ENCODE results near the gene ZFHX2. TPM values are rescaled to one million over a fixed set of nuclear protein-coding genes. Genes with fewer than 3 reads are reported as not detected.
"Not testable (repeated sequence)": the region's sequence is repeated elsewhere in the genome, so short reads cannot be mapped to it uniquely, and the experiment has no call there.

ZFHX2 gene
- 1 to 10 TPM in 1 of 5 donors, under 1 TPM in 4; 0.15 to 1.3 (median 0.44) TPM for total RNA-seq
- 0.07 TPM for total RNA-seq (2013)
- 0.06 to 2.5 (median 0.50) reads per million in 29 experiments for total RNA-seq

GRCh38 chr14:23551266-23552028 lies at the start of gene ZFHX2:
ZFHX2 (minus strand) TSS chr14:23551765; CDS start chr14:23535325, 16,440 bp downstream.
- H3K36me3 Mint-ChIP-seq, result no peaks in the 10 kb centered on the region
- Histone ChIP-seq H3K4me3 (ENCODE audit: control insufficient read depth in 1 of 2, extremely low read depth in 1 of 2, low read length in 1 of 2) (peak within 1 kb of the TSS; percentile 66 to 89), H3K9me3 (no peaks in the 10 kb centered on the region), H3K4me1 (ENCODE audit: control insufficient read depth in 1 of 2, extremely low read depth in 1 of 2, insufficient read depth in 2 of 2, low read length in 2 of 2) (peaks cover 0 to 28% of the 10 kb centered on the region in 2 experiments), H3K36me3 (ENCODE audit: control insufficient read depth in 2 of 2, extremely low read depth in 1 of 2, insufficient read depth in 1 of 2, low read length in 1 of 2) (no peaks in the 10 kb centered on the region), H3K27me3 (replicated peaks in 1 of 2; ENCODE audit: control insufficient read depth in 2 of 2, extremely low read depth in 1 of 2, insufficient read depth in 2 of 2, low read length in 1 of 2) (peaks cover 0 to 18% of the 10 kb centered on the region in 2 experiments), H3K27ac (ENCODE audit: low read length) (no peak within 1 kb of the TSS)
- 0% methylated on average over 19 of the region's 49 CpGs for whole genome bisulfite sequencing (ENCODE audit: insufficient coverage)
- POLR2A ChIA-PET, result interaction anchor here (0.6 to 0.7 kb wide), 5 partner anchors 10 to 1338 kb away, joined by 3 to 7 read pairs (median 4); partner anchors contain the start of gene NGDN (in 1 of the 2)
- H3K4me3 Mint-ChIP-seq, result peak within 1 kb of the TSS in 1 of 3 donors; percentile 77
- CTCF ChIA-PET, result interaction anchor here (0.7 to 1.2 kb wide), 5 partner anchors 9 to 751 kb away, joined by 3 to 6 read pairs (median 4); partner anchors contain the start of gene DHRS2 (in 1 of the 2)
- H3K9me3 Mint-ChIP-seq, result no peaks in the 10 kb centered on the region
- DNase-seq (peak; percentile 8 to 79 (median 52)), ATAC-seq (replicated peaks in 1 of 4) (peak; percentile 58 to 70 (median 62))
- peak within 1 kb of the TSS; percentile 25 to 68 for H3K27ac Mint-ChIP-seq
- peaks cover 16 to 20% (median 18%) of the 10 kb centered on the region in 3 donors for H3K4me1 Mint-ChIP-seq
- H3K27me3 Mint-ChIP-seq, result no peaks in the 10 kb centered on the region

- ATAC-seq (replicated peaks in 1 of 4) (no peak), DNase-seq (no peak)
- Histone ChIP-seq H3K27ac (ENCODE audit: low read length) (no peak overlapping the region), H3K4me3 (ENCODE audit: control insufficient read depth in 1 of 2, extremely low read depth in 1 of 2, low read length in 1 of 2) (no peak overlapping the region), H3K27me3 (replicated peaks in 1 of 2; ENCODE audit: control insufficient read depth in 2 of 2, extremely low read depth in 1 of 2, insufficient read depth in 2 of 2, low read length in 1 of 2) (peaks cover 0 to 10% of the 10 kb centered on the region in 2 experiments), H3K36me3 (ENCODE audit: control insufficient read depth in 2 of 2, extremely low read depth in 1 of 2, insufficient read depth in 1 of 2, low read length in 1 of 2) (no peaks in the 10 kb centered on the region), H3K4me1 (ENCODE audit: control insufficient read depth in 1 of 2, extremely low read depth in 1 of 2, insufficient read depth in 2 of 2, low read length in 2 of 2) (no peaks in the 10 kb centered on the region), H3K9me3 (no peaks in the 10 kb centered on the region)
- Mint-ChIP-seq H3K27me3 (no peaks in the 10 kb centered on the region), H3K4me1 (no peaks in the 10 kb centered on the region), H3K4me3 (no peak overlapping the region), H3K9me3 (peaks cover 0 to 4% (median 0%) of the 10 kb centered on the region in 3 donors), H3K36me3 (no peaks in the 10 kb centered on the region), H3K27ac (no peak overlapping the region)
- ChIA-PET POLR2A (no interaction called here), CTCF (interaction anchor here in 1 of 2 donors (1.1 kb wide), 1 partner anchor 10 kb away, joined by 6 read pairs; no protein-coding TSS in a partner anchor)
- WGBS (ENCODE audit: insufficient coverage), result no CpG with 5 or more reads among the region's 1 CpG
Observed at GRCh38 chr14:23600806-23601205, 49.2 kb upstream of the ZFHX2 start.

- Histone ChIP-seq H3K27ac (ENCODE audit: low read length) (no peak overlapping the region), H3K9me3 (no peaks in the 10 kb centered on the region), H3K4me1 (ENCODE audit: control insufficient read depth in 1 of 2, extremely low read depth in 1 of 2, insufficient read depth in 2 of 2, low read length in 2 of 2) (no peaks in the 10 kb centered on the region), H3K27me3 (replicated peaks in 1 of 2; ENCODE audit: control insufficient read depth in 2 of 2, extremely low read depth in 1 of 2, insufficient read depth in 2 of 2, low read length in 1 of 2) (peaks cover 0 to 10% of the 10 kb centered on the region in 2 experiments), H3K36me3 (ENCODE audit: control insufficient read depth in 2 of 2, extremely low read depth in 1 of 2, insufficient read depth in 1 of 2, low read length in 1 of 2) (no peaks in the 10 kb centered on the region), H3K4me3 (ENCODE audit: control insufficient read depth in 1 of 2, extremely low read depth in 1 of 2, low read length in 1 of 2) (no peak overlapping the region)
- POLR2A ChIA-PET, result no interaction called here
- Mint-ChIP-seq H3K36me3 (no peaks in the 10 kb centered on the region), H3K9me3 (peaks cover 0 to 4% (median 0%) of the 10 kb centered on the region in 3 donors), H3K27me3 (no peaks in the 10 kb centered on the region), H3K4me1 (no peaks in the 10 kb centered on the region), H3K4me3 (no peak overlapping the region), H3K27ac (no peak overlapping the region)
- ATAC-seq (replicated peaks in 1 of 4) (no peak), DNase-seq (no peak)
- CTCF ChIA-PET, result interaction anchor here in 1 of 2 donors (1.1 kb wide), 1 partner anchor 11 kb away, joined by 6 read pairs; no protein-coding TSS in a partner anchor
- WGBS (ENCODE audit: insufficient coverage), result no CpG with 5 or more reads among the region's 2 CpGs
Observed at GRCh38 chr14:23600322-23600707, 48.8 kb upstream of the ZFHX2 start.

GRCh38 chr14:23594191-23594590 lies 42.6 kb upstream of the ZFHX2 start:
- H3K4me3 ChIP-seq (ENCODE audit: control insufficient read depth in 1 of 2, extremely low read depth in 1 of 2, low read length in 1 of 2); H3K36me3 Mint-ChIP-seq; CTCF ChIA-PET; H3K9me3 ChIP-seq; H3K4me1 Mint-ChIP-seq; POLR2A ChIA-PET; H3K36me3 ChIP-seq (ENCODE audit: control insufficient read depth in 2 of 2, extremely low read depth in 1 of 2, insufficient read depth in 1 of 2, low read length in 1 of 2); H3K27me3 Mint-ChIP-seq; ATAC-seq (replicated peaks in 1 of 4); H3K4me1 ChIP-seq (ENCODE audit: control insufficient read depth in 1 of 2, extremely low read depth in 1 of 2, insufficient read depth in 2 of 2, low read length in 2 of 2); H3K27me3 ChIP-seq (replicated peaks in 1 of 2; ENCODE audit: control insufficient read depth in 2 of 2, extremely low read depth in 1 of 2, insufficient read depth in 2 of 2, low read length in 1 of 2); H3K27ac Mint-ChIP-seq; H3K9me3 Mint-ChIP-seq; H3K4me3 Mint-ChIP-seq; H3K27ac ChIP-seq (ENCODE audit: low read length); DNase-seq: not testable (repeated sequence)
- 100% methylated on average over 1 of the region's 3 CpGs for WGBS (ENCODE audit: insufficient coverage)

GRCh38 chr14:23590198-23590597 lies 38.6 kb upstream of the ZFHX2 start:
- WGBS (ENCODE audit: insufficient coverage), result no CpG with 5 or more reads among the region's 4 CpGs
- Histone ChIP-seq H3K4me3 (ENCODE audit: control insufficient read depth in 1 of 2, extremely low read depth in 1 of 2, low read length in 1 of 2) (no peak overlapping the region), H3K36me3 (ENCODE audit: control insufficient read depth in 2 of 2, extremely low read depth in 1 of 2, insufficient read depth in 1 of 2, low read length in 1 of 2) (no peaks in the 10 kb centered on the region), H3K27ac (ENCODE audit: low read length) (no peak overlapping the region), H3K27me3 (replicated peaks in 1 of 2; ENCODE audit: control insufficient read depth in 2 of 2, extremely low read depth in 1 of 2, insufficient read depth in 2 of 2, low read length in 1 of 2) (peaks cover 0 to 9% of the 10 kb centered on the region in 2 experiments), H3K9me3 (no peaks in the 10 kb centered on the region), H3K4me1 (ENCODE audit: control insufficient read depth in 1 of 2, extremely low read depth in 1 of 2, insufficient read depth in 2 of 2, low read length in 2 of 2) (peaks cover 0 to 9% of the 10 kb centered on the region in 2 experiments)
- no peak for DNase-seq
- H3K4me3 Mint-ChIP-seq, result no peak overlapping the region
- H3K27me3 Mint-ChIP-seq, result peaks cover 14 to 24% of the 10 kb centered on the region in 2 donors
- peaks cover 6 to 10% (median 10%) of the 10 kb centered on the region in 3 donors for H3K4me1 Mint-ChIP-seq
- no peaks in the 10 kb centered on the region for H3K36me3 Mint-ChIP-seq
- H3K9me3 Mint-ChIP-seq, result no peaks in the 10 kb centered on the region
- CTCF ChIA-PET, result interaction anchor here (0.6 to 1.9 kb wide), 10 partner anchors 11 to 826 kb away, joined by 3 to 13 read pairs (median 6); no protein-coding TSS in a partner anchor
- no peak for ATAC-seq (replicated peaks in 1 of 4)
- no peak overlapping the region for H3K27ac Mint-ChIP-seq
- POLR2A ChIA-PET, result interaction anchor here in 1 of 2 donors (0.6 kb wide), 1 partner anchor 238 kb away, joined by 8 read pairs; the partner anchor contains the start of gene SLC22A17

GRCh38 chr14:23589606-23590005 lies 38.0 kb upstream of the ZFHX2 start:
- no peak overlapping the region for H3K27ac ChIP-seq (ENCODE audit: low read length)
- ChIA-PET POLR2A (no interaction called here), CTCF (interaction anchor here (0.6 to 1.9 kb wide), 13 partner anchors 10 to 655 kb away, joined by 3 to 16 read pairs (median 4); partner anchors contain the start of gene DHRS4 (in 1 of the 2))
- H3K27ac Mint-ChIP-seq, result no peak overlapping the region
- peaks cover 14 to 24% of the 10 kb centered on the region in 2 donors for H3K27me3 Mint-ChIP-seq
- H3K4me1 Mint-ChIP-seq, result peaks cover 6 to 10% (median 10%) of the 10 kb centered on the region in 3 donors
- no peaks in the 10 kb centered on the region for H3K9me3 ChIP-seq
- ATAC-seq (replicated peaks in 1 of 4), result no peak
- peaks cover 0 to 9% of the 10 kb centered on the region in 2 experiments for H3K27me3 ChIP-seq (replicated peaks in 1 of 2; ENCODE audit: control insufficient read depth in 2 of 2, extremely low read depth in 1 of 2, insufficient read depth in 2 of 2, low read length in 1 of 2)
- H3K9me3 Mint-ChIP-seq, result no peaks in the 10 kb centered on the region
- H3K4me1 ChIP-seq (ENCODE audit: control insufficient read depth in 1 of 2, extremely low read depth in 1 of 2, insufficient read depth in 2 of 2, low read length in 2 of 2), result peaks cover 0 to 9% of the 10 kb centered on the region in 2 experiments
- H3K4me3 ChIP-seq (ENCODE audit: control insufficient read depth in 1 of 2, extremely low read depth in 1 of 2, low read length in 1 of 2), result no peak overlapping the region
- WGBS (ENCODE audit: insufficient coverage), result 38% methylated on average over 1 of the region's 2 CpGs
- no peaks in the 10 kb centered on the region for H3K36me3 Mint-ChIP-seq
- no peak overlapping the region for H3K4me3 Mint-ChIP-seq
- no peaks in the 10 kb centered on the region for H3K36me3 ChIP-seq (ENCODE audit: control insufficient read depth in 2 of 2, extremely low read depth in 1 of 2, insufficient read depth in 1 of 2, low read length in 1 of 2)
- no peak for DNase-seq
